ENCODE measurements around the gene CACNA2D3. TPM values are rescaled to one million over a fixed set of nuclear protein-coding genes. Genes with fewer than 3 reads are reported as not detected.
A peak's percentile ranks its signal among the peaks of the same experiment; 100 is the strongest.

The CACNA2D3 gene
- total and polyA plus RNA-seq, 5 donors, result 29.2 to 64.5 (median 42.4) TPM

DNA sequence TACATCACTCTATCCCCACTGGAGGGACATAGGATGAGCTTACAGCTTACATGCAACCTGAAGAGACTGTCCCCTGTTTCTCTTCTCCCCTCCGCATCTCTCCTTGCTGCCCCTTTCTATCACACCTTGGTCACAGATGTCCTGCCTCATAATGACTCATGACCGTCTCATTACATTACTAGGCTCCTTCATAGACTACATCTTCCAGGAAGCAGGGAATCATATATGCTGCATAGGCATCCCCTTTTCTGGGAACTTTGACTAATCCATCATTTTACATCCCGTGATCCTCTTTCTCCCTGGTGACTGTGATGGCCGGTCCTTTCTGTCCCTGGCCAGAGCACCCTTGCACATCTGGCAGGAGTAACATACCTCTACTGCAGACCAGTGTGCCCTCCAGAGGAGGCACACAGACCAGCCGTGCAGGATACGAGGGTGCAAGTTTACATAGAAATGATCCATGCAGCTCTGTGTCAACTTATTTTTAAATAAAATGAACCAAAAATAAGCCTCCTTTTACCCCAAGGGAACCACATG, 188.9 kb downstream of the CACNA2D3 start:
- Histone ChIP-seq H3K4me1 (ENCODE audit: control insufficient read depth, insufficient read depth, low read length) (no peaks in the 10 kb centered on the region), H3K27me3 (ENCODE audit: control insufficient read depth, insufficient read depth) (no peaks in the 10 kb centered on the region), H3K4me3 (ENCODE audit: low read length) (no peak overlapping the region), H3K27ac (ENCODE audit: low read length) (no peak overlapping the region), H3K9me3 (ENCODE audit: control insufficient read depth, low read length) (no peaks in the 10 kb centered on the region)
- WGBS, result 75% methylated on average over 6 of the region's 6 CpGs
- no peak for DNase-seq
- no peak for ATAC-seq
- intact Hi-C loops (cut with DNase I), result no loop called here

DNA sequence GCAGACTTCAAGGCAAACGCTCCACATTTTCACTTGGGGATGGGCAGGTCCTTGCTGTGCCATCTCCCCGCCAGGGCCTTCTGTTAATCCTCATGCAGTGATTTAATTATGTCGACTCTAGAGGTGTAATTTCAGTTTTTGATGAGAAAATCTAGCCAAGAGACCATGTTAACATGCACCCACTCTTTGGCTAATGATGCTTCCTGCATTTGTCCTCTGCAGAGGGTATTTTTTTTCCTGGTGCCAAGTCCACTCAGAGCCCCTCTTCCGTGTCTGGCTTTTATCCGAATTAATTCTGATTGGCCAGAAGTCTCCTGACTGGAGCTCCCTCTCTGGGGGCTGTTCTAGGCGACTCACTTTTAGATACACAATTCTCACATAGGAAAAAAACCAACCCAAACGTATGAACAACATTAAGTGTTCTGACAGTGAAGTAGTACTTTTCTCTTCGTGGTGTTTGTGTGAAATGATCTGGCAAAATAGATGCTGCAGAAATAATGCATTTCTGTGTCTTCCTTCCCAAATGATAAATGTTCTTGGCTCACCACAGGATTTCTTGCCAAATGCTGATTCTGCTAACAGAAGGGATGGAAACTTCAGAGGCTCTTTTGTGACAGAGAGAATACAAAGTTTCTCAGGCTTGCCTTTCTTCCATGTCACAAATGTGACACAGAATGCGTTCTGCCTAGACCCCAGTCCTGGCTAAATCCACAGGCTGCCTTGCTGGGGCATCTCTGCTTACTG, 190.0 kb downstream of the CACNA2D3 start:
- intact Hi-C loops (cut with DNase I), result no loop called here
- 51% methylated on average over 9 of the region's 9 CpGs for WGBS
- DNase-seq (no peak), ATAC-seq (no peak)
- Histone ChIP-seq H3K27me3 (ENCODE audit: control insufficient read depth, insufficient read depth) (no peaks in the 10 kb centered on the region), H3K4me1 (ENCODE audit: control insufficient read depth, insufficient read depth, low read length) (no peaks in the 10 kb centered on the region), H3K9me3 (ENCODE audit: control insufficient read depth, low read length) (no peaks in the 10 kb centered on the region), H3K4me3 (ENCODE audit: low read length) (no peak overlapping the region), H3K27ac (ENCODE audit: low read length) (no peak overlapping the region)

DNA sequence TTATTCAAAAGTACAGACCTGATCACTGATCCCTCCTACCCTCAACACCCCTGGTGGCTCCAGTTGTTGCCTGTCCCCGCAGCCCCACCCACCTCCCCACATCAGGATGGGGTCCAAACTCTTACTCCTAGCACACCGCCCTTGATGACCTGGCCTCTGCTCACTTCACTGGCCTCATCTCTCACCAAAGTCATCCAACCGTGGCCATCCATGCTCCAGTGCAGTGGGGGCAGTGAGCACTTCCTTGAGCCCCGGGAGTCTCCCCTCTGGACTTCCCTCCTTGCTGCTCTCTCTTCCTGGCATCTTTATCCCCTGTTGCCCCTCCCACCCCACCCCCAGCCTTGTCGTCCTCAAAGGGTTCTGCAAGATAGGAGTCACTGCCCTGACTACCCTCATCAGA, 191.1 kb downstream of the CACNA2D3 start:
- no peaks in the 10 kb centered on the region for H3K4me1 ChIP-seq (ENCODE audit: control insufficient read depth, insufficient read depth, low read length)
- H3K9me3 ChIP-seq (ENCODE audit: control insufficient read depth, low read length), result no peaks in the 10 kb centered on the region
- intact Hi-C loops (cut with DNase I), result no loop called here
- no peak overlapping the region for H3K4me3 ChIP-seq (ENCODE audit: low read length)
- no peak overlapping the region for H3K27ac ChIP-seq (ENCODE audit: low read length)
- WGBS, result 88% methylated on average over 5 of the region's 5 CpGs
- no peaks in the 10 kb centered on the region for H3K27me3 ChIP-seq (ENCODE audit: control insufficient read depth, insufficient read depth)
- ATAC-seq (no peak), DNase-seq (no peak)

DNA sequence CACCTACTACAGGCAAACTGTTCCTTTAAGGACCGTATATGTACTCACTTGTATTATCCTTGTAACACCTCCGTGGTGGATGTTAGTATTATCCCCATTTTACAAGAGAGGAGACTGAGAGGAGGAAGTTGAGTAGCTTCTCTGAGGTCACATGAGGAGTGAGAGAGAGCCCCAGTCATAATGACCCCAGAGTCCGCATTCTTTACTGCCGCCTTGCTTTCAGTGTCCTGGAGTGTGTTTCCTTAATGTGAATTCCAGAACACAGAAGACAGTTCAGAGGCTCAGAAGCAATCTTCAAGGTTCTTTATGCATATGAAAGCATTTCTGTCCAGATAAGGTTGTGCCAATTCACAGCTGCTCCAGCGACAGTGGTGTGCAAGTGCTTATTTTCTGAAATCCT, 199.2 kb downstream of the CACNA2D3 start:
- ATAC-seq, result no peak
- Histone ChIP-seq H3K27me3 (ENCODE audit: control insufficient read depth, insufficient read depth) (no peaks in the 10 kb centered on the region), H3K9me3 (ENCODE audit: control insufficient read depth, low read length) (no peaks in the 10 kb centered on the region), H3K4me3 (ENCODE audit: low read length) (no peak overlapping the region), H3K4me1 (ENCODE audit: control insufficient read depth, insufficient read depth, low read length) (no peaks in the 10 kb centered on the region), H3K27ac (ENCODE audit: low read length) (no peak overlapping the region)
- intact Hi-C loops (cut with DNase I), result no loop called here
- WGBS, result 58% methylated on average over 5 of the region's 5 CpGs
- DNase-seq, result no peak

DNA sequence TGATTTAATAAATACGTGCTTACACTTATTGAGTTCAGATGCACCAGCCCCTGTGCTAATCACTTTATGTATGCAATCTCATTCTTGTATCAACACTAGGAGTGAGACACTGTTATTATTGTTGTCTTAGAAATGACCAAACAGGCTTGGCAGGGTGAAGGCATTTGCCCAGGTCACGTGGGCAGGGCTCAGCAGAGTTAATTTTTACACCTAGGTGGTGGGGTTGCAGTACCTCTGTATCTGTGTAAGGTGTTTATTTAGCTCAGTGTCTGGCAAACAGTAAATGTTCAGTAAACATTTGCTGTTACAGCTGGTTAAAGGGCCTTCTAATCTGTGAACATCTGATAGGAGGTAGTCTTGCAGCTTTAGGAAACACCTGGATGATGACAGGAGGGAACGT, 200.0 kb downstream of the CACNA2D3 start:
- no peak for ATAC-seq
- intact Hi-C loops (cut with DNase I), result no loop called here
- 84% methylated on average over 3 of the region's 3 CpGs for WGBS

DNA sequence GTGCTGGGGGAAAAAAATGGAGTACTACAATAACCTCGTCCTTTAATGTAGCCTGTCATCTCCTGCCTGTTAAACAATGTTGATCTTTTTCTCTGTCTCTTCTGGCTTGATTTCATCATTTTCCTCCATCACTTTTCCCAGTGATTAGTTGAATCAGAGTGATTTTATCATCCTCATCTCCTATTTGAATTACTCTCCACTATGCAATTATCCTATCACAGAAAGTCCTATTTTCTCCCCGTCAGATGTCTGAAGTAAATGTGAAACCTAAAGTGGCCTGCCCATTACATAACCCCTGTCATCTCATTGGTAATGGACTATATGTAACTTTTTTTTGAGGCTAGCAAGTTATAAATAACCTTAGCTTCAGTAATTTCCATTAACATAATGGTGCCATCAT, 201.8 kb downstream of the CACNA2D3 start:
- Histone ChIP-seq H3K9me3 (ENCODE audit: control insufficient read depth, low read length) (no peaks in the 10 kb centered on the region), H3K4me3 (ENCODE audit: low read length) (no peak overlapping the region), H3K27ac (ENCODE audit: low read length) (no peak overlapping the region), H3K27me3 (ENCODE audit: control insufficient read depth, insufficient read depth) (no peaks in the 10 kb centered on the region), H3K4me1 (ENCODE audit: control insufficient read depth, insufficient read depth, low read length) (no peaks in the 10 kb centered on the region)
- 78% methylated on average over 2 of the region's 2 CpGs for WGBS
- intact Hi-C loops (cut with DNase I), result no loop called here
- no peak for ATAC-seq
- DNase-seq, result no peak

More for the DNA sequence above, 200.0 kb downstream of the CACNA2D3 start:
- no peak for DNase-seq
- no peak overlapping the region for H3K27ac ChIP-seq (ENCODE audit: low read length)
- H3K4me1 ChIP-seq (ENCODE audit: control insufficient read depth, insufficient read depth, low read length), result no peaks in the 10 kb centered on the region
- no peak overlapping the region for H3K4me3 ChIP-seq (ENCODE audit: low read length)
- H3K27me3 ChIP-seq (ENCODE audit: control insufficient read depth, insufficient read depth), result no peaks in the 10 kb centered on the region
- H3K9me3 ChIP-seq (ENCODE audit: control insufficient read depth, low read length), result no peaks in the 10 kb centered on the region

DNA sequence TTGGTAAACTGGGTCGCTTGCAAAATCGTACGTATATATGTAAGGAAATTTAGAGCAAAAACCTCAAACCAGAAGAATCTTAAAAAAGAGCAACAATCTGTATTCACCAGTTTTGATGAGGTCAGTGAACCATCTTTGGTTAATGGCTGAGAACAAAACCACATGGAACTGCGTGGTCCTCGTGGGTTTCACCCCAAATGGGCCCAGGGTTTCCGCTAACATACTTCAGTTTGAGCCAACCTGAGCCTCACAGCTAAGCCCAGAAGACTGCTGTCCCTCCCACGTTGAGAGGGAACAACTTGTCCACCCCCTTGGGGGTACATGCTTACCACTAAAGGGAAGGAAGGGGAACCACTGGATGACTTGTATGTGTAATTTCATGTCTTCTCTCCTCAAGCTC, 204.6 kb downstream of the CACNA2D3 start:
- no peaks in the 10 kb centered on the region for H3K27me3 ChIP-seq (ENCODE audit: control insufficient read depth, insufficient read depth)
- intact Hi-C loops (cut with DNase I), result no loop called here
- no peak overlapping the region for H3K27ac ChIP-seq (ENCODE audit: low read length)
- WGBS, result 83% methylated on average over 7 of the region's 7 CpGs
- no peaks in the 10 kb centered on the region for H3K9me3 ChIP-seq (ENCODE audit: control insufficient read depth, low read length)
- no peaks in the 10 kb centered on the region for H3K4me1 ChIP-seq (ENCODE audit: control insufficient read depth, insufficient read depth, low read length)
- H3K4me3 ChIP-seq (ENCODE audit: low read length), result no peak overlapping the region
- ATAC-seq, result no peak
- DNase-seq, result no peak

DNA sequence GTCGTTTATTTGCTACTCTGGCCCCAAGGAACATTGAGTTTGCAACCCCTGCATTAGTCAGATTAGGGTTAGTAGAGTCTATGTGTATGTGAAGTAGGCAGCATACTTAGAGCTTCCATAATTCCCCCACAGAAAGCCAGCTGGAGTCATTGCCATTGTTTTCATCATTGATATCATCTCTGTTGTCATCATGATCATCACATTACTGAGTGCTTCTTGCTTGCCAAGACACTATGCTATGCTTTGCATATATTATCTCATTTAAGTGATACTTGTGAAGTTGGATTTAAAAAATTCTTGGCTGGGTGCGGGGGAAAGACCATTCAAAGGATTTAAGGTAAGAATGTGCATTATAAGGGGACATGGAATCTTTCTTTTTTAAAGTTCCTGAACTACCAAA, 209.0 kb downstream of the CACNA2D3 start:
- DNase-seq, result no peak
- 67% methylated on average over 2 of the region's 2 CpGs for WGBS
- H3K27ac ChIP-seq (ENCODE audit: low read length), result no peak overlapping the region
- no peak overlapping the region for H3K4me3 ChIP-seq (ENCODE audit: low read length)
- no peaks in the 10 kb centered on the region for H3K4me1 ChIP-seq (ENCODE audit: control insufficient read depth, insufficient read depth, low read length)
- ATAC-seq, result no peak
- intact Hi-C loops (cut with DNase I), result no loop called here
- H3K27me3 ChIP-seq (ENCODE audit: control insufficient read depth, insufficient read depth), result no peaks in the 10 kb centered on the region
- no peaks in the 10 kb centered on the region for H3K9me3 ChIP-seq (ENCODE audit: control insufficient read depth, low read length)

DNA sequence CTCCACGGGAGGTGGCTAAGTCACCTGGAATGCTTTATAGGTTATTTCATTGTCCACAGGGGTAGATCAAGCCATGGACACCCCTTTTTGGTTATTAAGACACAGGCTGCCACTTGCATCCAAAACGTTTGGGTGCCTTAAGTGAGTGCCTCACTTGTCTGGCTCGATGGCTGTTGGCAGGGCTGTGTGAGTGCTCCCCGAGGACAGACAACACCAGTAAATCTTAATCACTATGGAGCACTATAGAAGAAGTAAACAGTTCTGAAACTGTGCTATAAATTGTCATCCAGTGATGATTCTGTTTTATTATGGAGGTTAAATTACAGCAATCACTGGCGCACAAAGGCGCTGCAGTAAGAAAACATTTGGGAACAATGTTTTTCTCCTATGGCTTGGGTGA, 215.5 kb downstream of the CACNA2D3 start:
- intact Hi-C loops (cut with DNase I), result no loop called here
- H3K4me1 ChIP-seq (ENCODE audit: control insufficient read depth, insufficient read depth, low read length), result no peaks in the 10 kb centered on the region
- H3K4me3 ChIP-seq (ENCODE audit: low read length), result no peak overlapping the region
- ATAC-seq (no peak), DNase-seq (no peak)
- WGBS, result 56% methylated on average over 6 of the region's 6 CpGs
- no peak overlapping the region for H3K27ac ChIP-seq (ENCODE audit: low read length)
- H3K27me3 ChIP-seq (ENCODE audit: control insufficient read depth, insufficient read depth), result no peaks in the 10 kb centered on the region
- no peaks in the 10 kb centered on the region for H3K9me3 ChIP-seq (ENCODE audit: control insufficient read depth, low read length)

DNA sequence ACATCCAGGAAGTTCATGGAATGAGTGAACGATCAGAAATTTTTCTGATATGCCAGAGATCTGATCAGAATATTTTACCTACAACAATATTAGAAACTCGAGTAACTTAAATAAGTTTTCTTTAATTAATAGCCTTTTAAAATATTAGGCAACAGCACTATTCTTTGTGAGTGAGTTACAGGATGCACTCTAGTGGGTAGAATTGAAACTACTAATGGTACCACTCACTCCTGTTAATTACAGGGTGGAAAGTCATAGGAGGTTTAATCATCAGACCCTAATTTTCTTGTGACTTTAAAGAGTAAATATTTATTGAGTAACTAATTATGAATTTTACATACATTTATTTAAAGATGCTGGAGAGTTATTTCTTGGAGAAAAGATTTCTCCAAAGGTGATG, 217.3 kb downstream of the CACNA2D3 start:
- no peaks in the 10 kb centered on the region for H3K9me3 ChIP-seq (ENCODE audit: control insufficient read depth, low read length)
- ATAC-seq (no peak), DNase-seq (no peak)
- no peaks in the 10 kb centered on the region for H3K27me3 ChIP-seq (ENCODE audit: control insufficient read depth, insufficient read depth)
- no peaks in the 10 kb centered on the region for H3K4me1 ChIP-seq (ENCODE audit: control insufficient read depth, insufficient read depth, low read length)
- WGBS, result 54% methylated on average over 2 of the region's 2 CpGs
- intact Hi-C loops (cut with DNase I), result no loop called here
- no peak overlapping the region for H3K4me3 ChIP-seq (ENCODE audit: low read length)
- H3K27ac ChIP-seq (ENCODE audit: low read length), result no peak overlapping the region

DNA sequence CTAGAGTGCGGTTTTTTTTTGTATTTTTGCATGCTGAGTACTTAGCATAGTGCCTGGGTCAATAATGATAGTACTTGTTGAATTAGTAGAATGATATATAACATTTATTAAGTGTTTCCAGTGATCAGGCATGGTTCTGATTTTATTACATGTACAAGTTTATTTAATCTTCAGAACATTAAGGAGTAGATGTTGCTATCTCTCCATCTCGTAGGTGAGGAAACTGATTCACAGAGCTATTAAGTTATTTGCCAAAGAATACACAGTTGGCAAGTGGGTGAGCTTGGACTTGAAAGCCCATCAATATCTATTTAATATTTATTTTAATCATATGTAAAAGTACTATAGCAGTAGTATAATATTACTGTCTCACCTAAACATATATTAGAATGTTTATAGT, 219.5 kb downstream of the CACNA2D3 start:
- 84% methylated on average over 2 of the region's 2 CpGs for WGBS
- intact Hi-C loops (cut with DNase I), result no loop called here
- no peaks in the 10 kb centered on the region for H3K27me3 ChIP-seq (ENCODE audit: control insufficient read depth, insufficient read depth)
- no peak for DNase-seq
- no peaks in the 10 kb centered on the region for H3K9me3 ChIP-seq (ENCODE audit: control insufficient read depth, low read length)
- ATAC-seq, result no peak
- no peak overlapping the region for H3K27ac ChIP-seq (ENCODE audit: low read length)
- no peak overlapping the region for H3K4me3 ChIP-seq (ENCODE audit: low read length)
- no peaks in the 10 kb centered on the region for H3K4me1 ChIP-seq (ENCODE audit: control insufficient read depth, insufficient read depth, low read length)

DNA sequence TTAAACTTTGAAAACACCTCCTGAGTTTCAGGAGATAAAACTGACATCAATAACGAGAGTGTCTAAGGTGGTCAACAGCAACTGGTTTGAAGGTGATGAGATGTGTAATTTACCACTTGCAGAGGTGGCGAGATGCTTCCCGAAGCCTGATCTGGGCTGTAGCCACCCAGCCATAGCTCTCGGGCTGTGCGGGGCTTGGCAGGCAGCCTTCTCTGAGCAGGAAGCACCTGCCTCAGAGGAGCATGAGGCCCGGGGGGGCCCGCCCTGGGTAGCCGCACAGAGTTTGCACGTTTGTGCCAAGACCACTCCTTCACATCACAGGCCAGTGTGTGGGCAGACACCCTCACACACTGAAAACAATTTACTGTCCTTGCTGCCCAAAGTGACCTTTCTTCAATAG, 220.3 kb downstream of the CACNA2D3 start:
- H3K9me3 ChIP-seq (ENCODE audit: control insufficient read depth, low read length), result no peaks in the 10 kb centered on the region
- H3K27me3 ChIP-seq (ENCODE audit: control insufficient read depth, insufficient read depth), result no peaks in the 10 kb centered on the region
- WGBS, result 22% methylated on average over 9 of the region's 9 CpGs
- H3K27ac ChIP-seq (ENCODE audit: low read length), result no peak overlapping the region
- intact Hi-C loops (cut with DNase I), result no loop called here
- H3K4me1 ChIP-seq (ENCODE audit: control insufficient read depth, insufficient read depth, low read length), result no peaks in the 10 kb centered on the region
- DNase-seq (peak; percentile 26 to 69 (median 63)), ATAC-seq (peak; percentile 65 to 70)
- H3K4me3 ChIP-seq (ENCODE audit: low read length), result no peak overlapping the region
